GM20000 (cell line): ENCODE results near the gene GSPT1.
"Not testable (repeated sequence)": the region's sequence is repeated elsewhere in the genome, so short reads cannot be mapped to it uniquely, and the experiment has no call there.

Experiments
- DNase-seq: peaks from one replicate; pipeline ENCODE4 v3.0.0; 2012; ENCODE audit warnings: low spot score
- TF ChIP-seq, protein P1 (sequence below): IDR thresholded peaks from 2 replicates; pipeline ENCODE4 v1.5.1; 2012; ENCODE audit warnings: mild to moderate bottlenecking, control low read depth; ENCODE audit errors: extremely low read depth, missing control alignments

Gene GSPT1

DNA sequence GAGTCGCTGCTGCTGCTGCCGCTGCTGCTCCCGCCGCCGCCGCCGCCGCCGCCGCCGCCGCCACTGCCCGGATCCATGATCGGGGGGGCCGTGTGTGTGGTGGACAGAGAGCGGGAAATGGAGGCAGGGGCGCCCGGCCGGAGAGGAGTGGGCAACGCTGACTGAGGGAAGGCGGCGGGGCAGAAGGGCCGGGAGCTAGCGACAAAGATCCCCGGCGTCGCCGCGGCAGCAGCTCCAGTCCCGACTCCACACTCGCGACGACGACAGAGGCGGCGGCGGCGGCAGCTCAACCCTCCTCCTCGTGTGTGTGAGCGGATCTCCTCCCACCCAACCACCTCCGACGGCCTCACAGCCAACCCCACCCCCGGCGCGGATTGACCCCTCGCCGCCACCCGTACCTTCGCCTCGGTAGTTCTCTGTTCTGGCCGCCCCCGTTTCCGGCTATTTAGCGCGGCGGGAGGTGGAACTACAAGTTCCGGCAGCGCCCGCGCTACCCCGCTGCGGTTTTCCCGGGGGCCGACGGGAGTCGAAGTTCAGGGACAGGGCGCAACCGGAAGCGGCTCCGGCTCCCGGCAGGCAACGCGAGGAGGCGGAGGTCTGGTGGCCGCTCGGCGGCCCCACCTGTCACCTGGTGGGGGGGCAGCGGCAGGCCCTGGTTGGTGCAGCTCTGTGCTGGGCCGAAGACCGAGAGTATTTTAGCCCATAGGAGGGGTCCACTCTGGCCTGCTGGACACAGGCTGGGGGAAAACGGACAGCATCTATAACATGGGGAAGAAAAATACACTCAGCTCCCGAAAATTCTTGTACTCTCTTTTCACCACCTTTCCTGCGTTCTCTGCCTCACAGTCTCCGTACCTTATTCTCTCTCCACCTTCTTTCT is at the start of gene GSPT1:
TSS of gene GSPT1 (minus strand) at position 313 of the 880 bp plus-strand sequence. CDS start at position 77, 236 bp downstream.
- DNase-seq = peak; percentile 95
- TF ChIP-seq, protein P1, sequence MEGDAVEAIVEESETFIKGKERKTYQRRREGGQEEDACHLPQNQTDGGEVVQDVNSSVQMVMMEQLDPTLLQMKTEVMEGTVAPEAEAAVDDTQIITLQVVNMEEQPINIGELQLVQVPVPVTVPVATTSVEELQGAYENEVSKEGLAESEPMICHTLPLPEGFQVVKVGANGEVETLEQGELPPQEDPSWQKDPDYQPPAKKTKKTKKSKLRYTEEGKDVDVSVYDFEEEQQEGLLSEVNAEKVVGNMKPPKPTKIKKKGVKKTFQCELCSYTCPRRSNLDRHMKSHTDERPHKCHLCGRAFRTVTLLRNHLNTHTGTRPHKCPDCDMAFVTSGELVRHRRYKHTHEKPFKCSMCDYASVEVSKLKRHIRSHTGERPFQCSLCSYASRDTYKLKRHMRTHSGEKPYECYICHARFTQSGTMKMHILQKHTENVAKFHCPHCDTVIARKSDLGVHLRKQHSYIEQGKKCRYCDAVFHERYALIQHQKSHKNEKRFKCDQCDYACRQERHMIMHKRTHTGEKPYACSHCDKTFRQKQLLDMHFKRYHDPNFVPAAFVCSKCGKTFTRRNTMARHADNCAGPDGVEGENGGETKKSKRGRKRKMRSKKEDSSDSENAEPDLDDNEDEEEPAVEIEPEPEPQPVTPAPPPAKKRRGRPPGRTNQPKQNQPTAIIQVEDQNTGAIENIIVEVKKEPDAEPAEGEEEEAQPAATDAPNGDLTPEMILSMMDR = no peak

DNA sequence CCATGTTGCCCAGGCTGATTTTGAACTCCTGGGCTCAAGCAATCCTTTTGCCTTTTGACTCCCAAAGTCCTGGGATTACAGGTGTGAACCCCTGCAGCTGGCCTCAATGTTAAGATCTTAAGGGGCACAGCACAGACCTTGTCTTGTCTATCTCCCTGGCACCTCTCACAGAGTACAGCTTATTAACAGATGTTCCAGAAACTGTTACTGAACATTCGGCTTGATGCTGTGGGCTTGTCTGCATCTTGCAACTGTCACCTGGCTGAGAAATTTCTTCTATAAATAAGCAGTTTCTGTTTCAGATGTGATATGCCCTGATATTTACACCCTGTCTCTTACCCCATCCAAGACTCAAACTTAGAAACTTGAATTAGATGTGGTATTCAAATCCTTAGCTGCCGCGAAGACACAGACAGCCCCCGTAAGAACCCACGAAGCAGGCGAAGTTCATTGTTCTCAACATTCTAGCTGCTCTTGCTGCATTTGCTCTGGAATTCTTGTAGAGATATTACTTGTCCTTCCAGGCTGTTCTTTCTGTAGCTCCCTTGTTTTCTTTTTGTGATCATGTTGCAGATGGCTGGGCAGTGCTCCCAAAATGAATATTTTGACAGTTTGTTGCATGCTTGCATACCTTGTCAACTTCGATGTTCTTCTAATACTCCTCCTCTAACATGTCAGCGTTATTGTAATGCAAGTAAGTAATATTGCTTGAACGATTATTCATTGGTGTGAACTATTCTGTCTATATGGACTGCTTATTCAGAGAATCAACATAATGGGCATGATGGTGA is 49.2 kb upstream of the GSPT1 start, which contains the start of gene TNFRSF17:
TSS of gene TNFRSF17 (plus strand) at position 450 of the 791 bp plus-strand sequence. CDS start at position 565, 115 bp downstream.
- TF ChIP-seq, protein P1 = no peak
- peak; percentile 72 for DNase-seq

DNA sequence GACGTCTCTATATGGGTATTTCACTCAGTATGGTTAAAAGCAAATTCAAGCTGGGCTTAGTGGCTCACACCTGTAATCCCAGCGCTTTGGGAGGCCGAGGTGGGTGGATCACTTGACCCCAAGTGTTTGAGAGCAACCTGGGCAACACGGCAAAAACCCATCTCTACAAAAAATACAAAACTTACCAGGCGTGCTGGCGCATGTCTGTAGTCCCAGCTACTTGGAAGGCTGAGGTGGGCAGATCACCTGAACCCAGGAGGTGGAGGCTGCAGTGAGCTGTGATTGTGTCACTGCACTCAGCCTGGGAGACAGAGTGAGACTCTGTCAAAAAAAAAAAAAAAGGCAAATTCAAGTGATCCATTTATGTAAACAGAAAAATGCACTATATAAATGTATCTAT is 48.0 kb upstream of the GSPT1 start:
- TF ChIP-seq, protein P1 = no peak
- DNase-seq = no peak

DNA sequence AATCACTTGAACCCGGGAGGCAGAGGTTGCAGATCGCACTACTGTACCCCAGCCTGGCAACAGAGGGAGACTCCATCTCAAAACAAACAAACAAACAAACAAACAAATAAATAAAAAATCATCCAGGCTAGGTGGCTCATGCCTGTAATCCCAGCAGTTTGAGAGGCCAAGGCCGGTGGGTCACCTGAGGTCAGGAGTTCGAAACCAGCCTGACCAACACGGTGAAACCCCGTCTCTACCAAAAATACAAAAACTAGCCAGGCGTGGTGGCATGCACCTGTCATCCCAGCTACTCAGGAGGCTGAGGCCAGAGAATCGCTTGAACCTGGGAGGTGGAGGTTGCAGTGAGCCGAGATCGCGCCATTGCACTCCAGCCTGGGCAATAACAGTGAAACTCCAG is 47.2 kb upstream of the GSPT1 start:
- not testable (repeated sequence) for DNase-seq

DNA sequence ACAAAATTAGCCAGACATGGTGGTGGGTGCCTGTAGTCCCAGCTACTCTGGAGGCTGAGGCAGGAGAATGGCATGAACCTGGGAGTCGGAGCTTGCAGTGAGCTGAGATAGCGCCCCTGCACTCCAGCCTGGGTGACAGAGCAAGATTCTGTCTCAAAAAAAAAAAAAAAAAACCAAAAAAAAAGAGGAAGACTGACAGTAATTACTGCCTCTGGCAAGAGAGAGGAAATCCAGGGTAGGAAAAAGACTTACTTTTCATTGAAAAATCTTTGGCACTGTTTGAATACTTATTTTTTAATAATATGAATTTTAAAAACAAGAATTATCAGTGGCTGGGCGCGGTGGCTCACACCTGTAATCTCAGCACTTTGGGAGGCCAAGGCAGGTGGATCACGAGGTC is 46.7 kb upstream of the GSPT1 start:
- DNase-seq = not testable (repeated sequence)

DNA sequence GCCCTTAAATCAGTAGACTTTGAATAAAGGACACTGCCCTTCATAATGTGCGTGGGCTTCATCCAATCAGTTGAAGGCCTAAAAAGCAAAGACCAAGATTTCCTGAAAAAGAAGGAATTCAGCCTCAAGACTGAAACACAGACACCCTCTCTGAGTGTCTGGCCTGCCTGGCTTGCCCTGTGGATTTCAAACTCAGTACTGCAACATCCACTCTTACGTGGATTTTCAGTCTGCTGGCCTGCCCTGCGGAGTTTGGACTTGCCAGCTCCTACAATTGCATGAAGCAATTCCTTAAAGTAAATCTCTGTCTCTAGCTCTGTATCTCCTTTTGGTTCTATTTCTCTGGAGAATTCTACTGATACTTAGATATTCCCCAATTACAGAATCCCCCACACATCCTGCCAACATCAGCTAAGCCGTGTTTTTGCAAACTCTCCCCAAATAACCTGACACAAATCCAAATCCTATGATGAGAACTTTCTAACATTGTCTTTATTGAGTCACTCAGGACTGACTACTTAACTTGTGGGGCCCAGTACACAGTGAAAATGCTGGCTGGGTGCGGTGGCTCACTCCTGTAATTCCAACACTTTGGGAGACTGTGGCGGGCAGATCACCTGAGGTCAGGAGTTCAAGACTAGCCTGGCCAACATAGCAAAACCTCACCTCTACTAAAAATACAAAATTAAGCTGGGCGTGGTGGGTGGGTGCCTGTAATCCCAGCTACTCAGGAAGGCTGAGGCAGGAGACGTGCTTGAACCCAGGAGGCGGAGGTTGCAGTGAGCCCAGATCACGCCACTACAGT is 42.0 kb upstream of the GSPT1 start:
- no peak for DNase-seq

DNA sequence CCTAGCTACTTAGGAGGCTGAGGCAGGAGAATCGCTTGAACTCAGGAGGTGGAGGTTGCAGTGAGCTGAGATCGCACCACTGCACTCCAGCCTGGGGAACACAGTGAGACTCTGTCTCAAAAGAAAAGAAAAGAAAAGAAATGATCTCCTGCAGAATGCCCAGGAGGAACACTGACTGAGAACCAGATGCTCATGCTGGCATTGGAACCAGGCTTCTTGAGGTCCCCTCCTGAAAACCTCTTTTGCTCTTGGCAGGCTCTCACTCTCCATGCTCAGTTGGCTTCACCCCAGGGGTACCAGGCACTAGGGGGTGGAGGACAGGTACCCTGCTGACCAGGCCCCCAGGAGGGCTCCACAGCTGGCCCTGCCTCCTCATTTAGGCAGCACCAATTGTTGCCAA is 40.8 kb upstream of the GSPT1 start:
- no peak for DNase-seq
- TF ChIP-seq, protein P1 = no peak

More for the DNA sequence above, 42.0 kb upstream of the GSPT1 start:
- TF ChIP-seq, protein P1 = no peak

DNA sequence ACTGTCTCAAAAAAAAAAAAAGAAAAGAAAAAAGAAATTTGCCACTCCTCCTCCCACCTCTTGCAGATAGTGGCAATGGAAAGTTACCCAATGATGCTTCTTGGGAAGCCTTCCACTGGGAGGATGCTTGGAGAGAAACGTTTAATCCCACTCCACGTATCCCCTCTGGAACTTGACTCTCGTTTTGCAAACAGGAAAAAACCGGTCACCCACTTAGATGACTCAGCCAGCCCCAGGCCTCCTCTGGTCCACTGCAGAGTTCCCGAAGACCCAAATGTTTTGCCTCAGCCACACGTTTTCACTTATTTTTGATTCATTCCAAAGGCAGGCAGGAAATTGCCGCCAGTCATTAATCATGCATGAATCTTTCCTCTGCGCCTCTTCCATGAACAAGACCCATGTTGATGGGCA is 40.0 kb upstream of the GSPT1 start:
- TF ChIP-seq, protein P1 = no peak
- no peak for DNase-seq

DNA sequence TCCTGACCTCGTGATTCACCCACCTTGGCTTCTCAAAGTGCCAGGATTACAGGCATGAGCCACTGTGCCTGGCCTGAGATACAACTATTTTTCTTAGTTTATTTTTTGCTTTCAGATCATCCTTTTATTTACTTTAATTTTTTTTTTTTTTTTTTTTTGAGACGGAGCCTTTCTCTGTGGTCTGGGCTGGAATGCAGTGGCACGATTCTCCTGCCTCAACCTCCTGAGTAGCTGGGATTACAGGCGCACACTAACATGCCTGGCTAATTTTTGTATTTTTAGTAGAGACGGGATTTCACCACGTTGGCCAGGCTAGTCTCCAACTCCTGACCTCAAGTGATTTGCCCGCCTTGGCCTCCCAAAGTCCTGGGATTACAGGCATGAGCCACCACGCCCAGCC is 37.8 kb upstream of the GSPT1 start:
- not testable (repeated sequence) for DNase-seq
